ENCODE results near the gene TUBGCP5.

Gene TUBGCP5

DNA sequence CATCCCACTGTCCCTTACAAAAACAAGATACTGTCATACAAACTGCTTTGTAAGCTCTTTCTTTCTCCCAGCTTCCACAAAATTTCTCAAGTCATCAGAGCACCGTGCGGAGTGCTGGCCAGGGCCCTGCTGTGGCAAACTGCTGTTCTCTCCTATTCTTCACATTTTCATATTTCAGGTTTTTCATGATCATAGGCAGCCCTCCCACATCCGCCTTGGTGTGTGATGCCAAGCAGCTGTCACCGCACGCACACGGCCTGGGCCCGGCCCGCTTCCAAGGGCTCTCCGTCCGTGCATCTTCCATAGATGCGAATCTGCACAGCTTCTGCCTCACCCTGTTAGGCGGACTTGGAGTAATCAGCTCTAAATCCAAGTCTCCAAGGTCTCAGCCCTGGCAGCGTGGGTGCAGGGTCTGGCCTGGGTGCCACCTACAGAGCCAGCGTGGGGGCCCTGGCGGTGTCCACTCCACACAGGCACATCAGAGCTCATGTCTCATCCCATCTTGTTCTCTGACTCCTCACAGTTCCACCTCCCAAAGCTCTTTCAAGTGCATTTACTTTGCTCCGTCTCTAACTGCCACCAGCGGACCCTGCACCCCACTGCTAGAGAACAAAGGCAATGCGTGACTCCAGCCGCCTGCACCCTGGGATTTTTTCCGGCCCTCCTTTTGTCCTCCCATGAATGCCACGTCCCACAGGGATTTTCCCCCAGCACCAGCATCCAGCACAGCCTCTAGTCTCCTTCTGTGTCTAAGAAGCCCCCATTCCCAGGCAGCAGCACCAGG lies 86.4 kb downstream of the TUBGCP5 start:
- no peak for DNase-seq (ENCODE audit: low read depth in 3 of 3)

DNA sequence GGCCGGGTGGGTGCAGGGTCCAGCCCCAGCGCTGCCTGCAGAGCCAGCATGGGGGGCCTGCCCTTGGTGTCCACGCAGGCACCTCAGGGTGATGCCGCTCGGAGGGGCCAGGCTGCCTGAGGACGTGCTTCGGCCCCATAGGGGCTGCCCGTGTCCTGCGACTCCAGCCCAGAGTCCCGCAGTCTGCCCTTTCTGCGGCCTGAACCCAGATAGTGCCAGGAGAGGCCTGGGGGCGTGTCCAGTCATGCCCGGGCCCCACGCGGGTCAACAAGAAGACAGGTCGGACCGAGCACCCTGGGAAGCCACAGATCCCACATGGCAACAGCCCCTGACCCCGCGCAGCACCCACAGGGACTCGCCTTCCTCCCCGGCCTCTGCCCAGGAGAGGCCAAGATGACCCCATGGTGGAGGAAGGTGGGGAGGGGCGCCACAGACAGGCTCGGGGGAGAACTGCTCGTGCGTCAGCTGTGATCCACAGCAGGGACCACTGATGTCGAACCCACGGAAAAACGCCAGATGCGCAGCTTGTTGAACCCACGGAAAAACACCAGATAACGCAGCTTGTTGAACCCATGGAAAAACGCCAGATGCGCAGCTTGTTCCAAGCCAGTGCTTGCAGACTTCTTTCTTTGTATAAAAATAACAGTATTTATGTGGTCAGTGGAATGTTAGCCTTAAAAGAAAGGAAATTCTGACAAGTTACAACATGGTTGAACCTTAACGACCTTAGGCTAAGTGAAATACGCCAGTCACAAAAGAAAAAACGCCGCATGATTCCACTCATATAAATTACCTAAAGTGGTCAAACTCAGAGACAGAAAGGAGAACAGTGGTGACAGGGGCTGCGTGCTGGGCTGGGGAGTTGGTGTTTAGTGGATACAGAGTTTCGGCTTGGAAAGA lies 87.7 kb downstream of the TUBGCP5 start:
- no peak for DNase-seq (ENCODE audit: low read depth in 3 of 3)

DNA sequence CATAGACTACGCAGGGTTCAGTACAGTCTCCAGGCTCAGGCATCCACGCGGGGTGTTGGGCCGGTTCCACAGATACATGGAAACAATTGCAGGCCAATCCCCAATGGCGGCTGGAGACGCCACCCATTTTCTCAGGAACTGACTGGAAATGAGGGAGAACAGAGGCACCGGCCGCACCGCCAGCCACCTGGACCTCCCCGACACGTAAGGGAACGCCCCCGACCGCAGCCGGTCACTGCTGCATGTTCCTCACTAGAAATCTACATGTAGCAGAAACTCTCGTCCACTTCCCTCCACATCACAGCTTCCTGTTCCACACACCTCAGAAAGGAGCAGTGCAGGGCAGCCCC lies 88.4 kb downstream of the TUBGCP5 start:
- DNase-seq (ENCODE audit: low read depth in 3 of 3): no peak

DNA sequence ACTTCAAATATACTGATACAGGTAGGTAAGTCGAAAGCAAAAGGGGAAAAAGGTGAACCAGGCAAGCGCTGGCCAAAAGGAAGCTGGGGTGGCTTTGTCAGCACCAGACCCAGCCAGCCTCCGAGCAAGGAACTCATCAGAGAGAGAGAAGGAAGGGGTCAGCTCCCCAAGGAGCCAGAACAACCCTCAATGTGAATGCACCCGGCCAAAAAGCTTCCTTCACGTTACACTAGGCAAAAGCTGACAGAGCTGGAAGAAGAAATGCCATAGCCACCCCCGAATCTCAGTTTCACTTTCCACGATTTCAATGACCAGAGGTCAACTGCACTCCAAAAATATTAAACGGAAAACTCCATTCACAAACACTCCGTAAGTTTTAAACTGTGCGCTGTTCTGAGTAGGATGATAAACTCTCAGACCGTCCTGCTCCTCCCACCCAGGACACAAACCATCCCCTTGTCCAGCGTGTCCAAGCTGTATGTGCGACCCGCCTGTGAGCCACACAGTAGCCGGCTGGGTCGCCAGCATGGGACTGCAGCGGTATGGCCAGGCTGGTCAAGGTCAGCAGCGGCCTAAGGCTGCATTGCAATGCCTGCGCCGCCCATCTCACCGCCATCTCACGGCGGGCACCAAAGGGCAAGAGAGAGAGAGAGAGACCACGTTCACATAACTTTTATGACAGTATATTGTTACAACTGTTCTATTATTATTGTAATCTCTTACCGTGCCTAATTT lies 88.9 kb downstream of the TUBGCP5 start:
- DNase-seq (ENCODE audit: low read depth in 3 of 3): no peak
